GM18520 (cell line): Measurements from ENCODE around the gene CELA3A.
"Not testable (repeated sequence)": the region's sequence is repeated elsewhere in the genome, so short reads cannot be mapped to it uniquely, and the experiment has no call there.

Source experiments
- ATAC-seq: cut with Tn5 transposase; IDR thresholded peaks from one replicate; pipeline ENCODE4 v1.9.1; 2021; ENCODE audit not compliant: unreplicated experiment

CELA3A gene

GRCh38 chr1:22012752-22013151 lies 11.3 kb downstream of the CELA3A start:
- not testable (repeated sequence) for ATAC-seq

GRCh38 chr1:22014575-22015206 lies 13.2 kb downstream of the CELA3A start:
- ATAC-seq, result not testable (repeated sequence)

- peak; percentile 73 for ATAC-seq
These were observed 17.4 kb downstream of the CELA3A start for GRCh38 chr1:22018583-22019559.

GRCh38 chr1:22021061-22021460 lies 19.6 kb downstream of the CELA3A start:
- ATAC-seq, result no peak

GRCh38 chr1:22024485-22025367 lies 23.3 kb downstream of the CELA3A start:
- peak; percentile 32 for ATAC-seq

- ATAC-seq, result peak; percentile 55
These were observed 24.1 kb downstream of the CELA3A start for GRCh38 chr1:22025368-22026155.

- ATAC-seq, result no peak
These were observed 25.4 kb downstream of the CELA3A start for GRCh38 chr1:22026924-22027289.

GRCh38 chr1:22030057-22030456 lies 28.6 kb downstream of the CELA3A start:
- no peak for ATAC-seq

- ATAC-seq, result no peak
These were observed 29.0 kb downstream of the CELA3A start for GRCh38 chr1:22030473-22030872.

GRCh38 chr1:22031214-22031962 lies 29.9 kb downstream of the CELA3A start:
- no peak for ATAC-seq

- ATAC-seq, result not testable (repeated sequence)
These were observed 33.4 kb downstream of the CELA3A start for GRCh38 chr1:22034834-22035233.

- ATAC-seq, result no peak
These were observed 36.1 kb downstream of the CELA3A start for GRCh38 chr1:22037520-22037919.

GRCh38 chr1:22038036-22038435 lies 36.6 kb downstream of the CELA3A start:
- no peak for ATAC-seq

GRCh38 chr1:22039594-22040285 lies 38.3 kb downstream of the CELA3A start:
- peak; percentile 87 for ATAC-seq

- no peak for ATAC-seq
These were observed 38.8 kb downstream of the CELA3A start for GRCh38 chr1:22040286-22040623.

- no peak for ATAC-seq
These were observed 40.0 kb downstream of the CELA3A start for GRCh38 chr1:22041505-22041904.

GRCh38 chr1:22043198-22043769 lies 41.8 kb downstream of the CELA3A start:
- ATAC-seq, result no peak

- ATAC-seq, result no peak
These were observed 43.4 kb downstream of the CELA3A start for GRCh38 chr1:22044690-22045420.
